ENCODE measurements around the gene CEP104.

The CEP104 gene

DNA sequence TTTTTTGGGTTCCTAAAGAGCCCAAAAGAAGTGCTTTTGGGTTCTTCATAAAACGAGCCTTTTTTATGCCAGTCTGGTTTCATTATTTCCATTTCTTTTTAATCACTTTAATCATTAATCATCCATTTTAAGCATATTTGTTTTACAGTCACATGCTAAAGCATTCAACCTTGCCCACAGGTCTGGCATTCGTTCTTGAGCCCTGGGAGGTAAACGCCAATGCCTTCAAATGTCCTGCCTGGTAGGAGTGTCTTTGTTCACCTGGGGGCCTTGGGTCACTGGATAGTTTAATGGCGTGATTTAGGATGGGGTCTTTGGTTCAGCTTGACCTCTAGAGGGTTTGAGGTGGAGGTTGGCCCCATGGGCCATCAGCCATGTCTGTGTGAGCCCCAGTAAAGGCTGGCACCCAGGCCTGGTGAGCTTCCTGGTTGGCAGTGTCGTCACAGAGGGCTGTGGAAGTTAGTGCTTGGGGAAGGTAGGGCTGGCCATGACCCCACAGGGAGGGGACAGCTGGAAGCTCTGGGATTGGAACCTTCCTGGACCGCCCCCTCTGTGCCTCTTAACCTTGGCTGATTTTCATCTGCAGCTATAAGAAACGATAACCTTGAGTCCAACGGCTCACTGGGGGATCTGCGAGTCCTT, 22.9 kb upstream of the CEP104 start:
- ATAC-seq = no peak
- no peak for TF ChIP-seq GLIS3 (CRISPR knock-in tag; IDR thresholded peaks at IDR 0.05)
- TF ChIP-seq, protein P1, sequence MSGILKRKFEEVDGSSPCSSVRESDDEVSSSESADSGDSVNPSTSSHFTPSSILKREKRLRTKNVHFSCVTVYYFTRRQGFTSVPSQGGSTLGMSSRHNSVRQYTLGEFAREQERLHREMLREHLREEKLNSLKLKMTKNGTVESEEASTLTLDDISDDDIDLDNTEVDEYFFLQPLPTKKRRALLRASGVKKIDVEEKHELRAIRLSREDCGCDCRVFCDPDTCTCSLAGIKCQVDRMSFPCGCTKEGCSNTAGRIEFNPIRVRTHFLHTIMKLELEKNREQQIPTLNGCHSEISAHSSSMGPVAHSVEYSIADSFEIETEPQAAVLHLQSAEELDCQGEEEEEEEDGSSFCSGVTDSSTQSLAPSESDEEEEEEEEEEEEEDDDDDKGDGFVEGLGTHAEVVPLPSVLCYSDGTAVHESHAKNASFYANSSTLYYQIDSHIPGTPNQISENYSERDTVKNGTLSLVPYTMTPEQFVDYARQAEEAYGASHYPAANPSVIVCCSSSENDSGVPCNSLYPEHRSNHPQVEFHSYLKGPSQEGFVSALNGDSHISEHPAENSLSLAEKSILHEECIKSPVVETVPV (CRISPR knock-in tag; IDR thresholded peaks at IDR 0.05) = no peak
- no peak for TF ChIP-seq CSDC2 (CRISPR knock-in tag; IDR thresholded peaks at IDR 0.05)
- TF ChIP-seq ZFP30 (CRISPR knock-in tag; IDR thresholded peaks at IDR 0.05) = no peak
- TF ChIP-seq ZFP3 (CRISPR knock-in tag; IDR thresholded peaks at IDR 0.05) = no peak
- no peak for TF ChIP-seq ZNF70 (CRISPR knock-in tag; IDR thresholded peaks at IDR 0.05)
- TF ChIP-seq ZC3H10 (CRISPR knock-in tag; IDR thresholded peaks at IDR 0.05) = no peak
- TF ChIP-seq PATZ1 (CRISPR knock-in tag; IDR thresholded peaks at IDR 0.05; ENCODE audit: borderline replicate concordance) = no peak

GRCh38 chr1:3879099-3879498, 22.1 kb upstream of the CEP104 start:
- TF ChIP-seq ZFP30 (CRISPR knock-in tag; IDR thresholded peaks at IDR 0.05) = no peak
- no peak for ATAC-seq

- ATAC-seq = no peak
Measured at GRCh38 chr1:3876716-3877115, 19.7 kb upstream of the CEP104 start.

DNA sequence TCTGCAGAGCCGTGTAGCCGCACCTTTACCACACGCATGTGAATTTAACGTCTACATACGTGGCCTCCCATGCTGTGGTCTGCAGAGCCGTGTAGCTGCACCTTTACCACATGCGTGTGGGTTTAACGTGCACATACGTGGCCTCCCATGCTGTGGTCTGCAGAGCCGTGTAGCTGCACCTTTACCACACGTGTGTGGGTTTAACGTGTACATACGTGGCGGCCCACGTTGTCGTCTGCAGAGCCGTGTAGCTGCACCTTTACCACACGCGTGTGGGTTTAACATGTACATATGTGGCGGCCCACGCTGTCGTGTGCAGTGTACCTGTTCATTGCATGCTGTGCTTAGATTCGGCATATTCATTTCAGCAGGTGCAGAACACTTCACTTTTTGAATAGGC, 17.7 kb upstream of the CEP104 start:
- ATAC-seq = no peak
- TF ChIP-seq TSHZ2 (CRISPR knock-in tag; IDR thresholded peaks at IDR 0.05) (no peak), BACH2 (CRISPR knock-in tag; IDR thresholded peaks at IDR 0.05; ENCODE audit: borderline replicate concordance) (no peak), ZC3H10 (CRISPR knock-in tag; IDR thresholded peaks at IDR 0.05) (no peak), ZFP3 (CRISPR knock-in tag; IDR thresholded peaks at IDR 0.05) (no peak), PATZ1 (CRISPR knock-in tag; IDR thresholded peaks at IDR 0.05; ENCODE audit: borderline replicate concordance) (no peak), GLIS3 (CRISPR knock-in tag; IDR thresholded peaks at IDR 0.05) (no peak), RARB (CRISPR knock-in tag; IDR thresholded peaks at IDR 0.05) (no peak)

More at GRCh38 chr1:3876716-3877115, 19.7 kb upstream of the CEP104 start:
- TF ChIP-seq ESRRG (CRISPR knock-in tag; IDR thresholded peaks at IDR 0.05) (no peak), ZFP3 (CRISPR knock-in tag; IDR thresholded peaks at IDR 0.05) (no peak), ZC3H10 (CRISPR knock-in tag; IDR thresholded peaks at IDR 0.05) (no peak), GLIS3 (CRISPR knock-in tag; IDR thresholded peaks at IDR 0.05) (no peak), ZNF70 (CRISPR knock-in tag; IDR thresholded peaks at IDR 0.05) (no peak), OSR1 (CRISPR knock-in tag; IDR thresholded peaks at IDR 0.05) (no peak), TOX (CRISPR knock-in tag; IDR thresholded peaks at IDR 0.05; ENCODE audit: borderline replicate concordance) (no peak), ZFP30 (CRISPR knock-in tag; IDR thresholded peaks at IDR 0.05) (no peak), RARB (CRISPR knock-in tag; IDR thresholded peaks at IDR 0.05) (no peak), CSDC2 (CRISPR knock-in tag; IDR thresholded peaks at IDR 0.05) (no peak), TSHZ2 (CRISPR knock-in tag; IDR thresholded peaks at IDR 0.05) (no peak), ZNF565 (CRISPR knock-in tag; conservative IDR thresholded peaks at IDR 0.05; ENCODE audit: low read depth) (no peak)
- TF ChIP-seq, protein P2, sequence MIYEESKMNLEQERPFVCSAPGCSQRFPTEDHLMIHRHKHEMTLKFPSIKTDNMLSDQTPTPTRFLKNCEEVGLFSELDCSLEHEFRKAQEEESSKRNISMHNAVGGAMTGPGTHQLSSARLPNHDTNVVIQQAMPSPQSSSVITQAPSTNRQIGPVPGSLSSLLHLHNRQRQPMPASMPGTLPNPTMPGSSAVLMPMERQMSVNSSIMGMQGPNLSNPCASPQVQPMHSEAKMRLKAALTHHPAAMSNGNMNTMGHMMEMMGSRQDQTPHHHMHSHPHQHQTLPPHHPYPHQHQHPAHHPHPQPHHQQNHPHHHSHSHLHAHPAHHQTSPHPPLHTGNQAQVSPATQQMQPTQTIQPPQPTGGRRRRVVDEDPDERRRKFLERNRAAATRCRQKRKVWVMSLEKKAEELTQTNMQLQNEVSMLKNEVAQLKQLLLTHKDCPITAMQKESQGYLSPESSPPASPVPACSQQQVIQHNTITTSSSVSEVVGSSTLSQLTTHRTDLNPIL (CRISPR knock-in tag; IDR thresholded peaks at IDR 0.05; ENCODE audit: low read depth) = no peak
- TF ChIP-seq, protein P1 (CRISPR knock-in tag; IDR thresholded peaks at IDR 0.05) = no peak
